T-helper 2 cell treated with Interferon-gamma antibody and Interleukin-4, amounts not matched to agents 5 μg/mL and 100 μg/mL, for 36 hours (primary cell): ENCODE data around the gene ZNF830.

Source experiments
- DNase-seq: peaks from one replicate; pipeline ENCODE4 v3.0.0; 2021; ENCODE audit warnings: low spot score
- H3K27ac Mint-ChIP-seq: one replicate; pipeline ENCODE4 v1.8.0; 2021; ENCODE audit warnings: mild to moderate bottlenecking, mixed read lengths
- H3K27me3 Mint-ChIP-seq: one replicate; pipeline ENCODE4 v1.8.0; 2021; ENCODE audit warnings: low read depth, mixed read lengths
- H3K36me3 Mint-ChIP-seq: one replicate; pipeline ENCODE4 v1.8.0; 2021; ENCODE audit warnings: low read depth, mixed read lengths
- H3K4me1 Mint-ChIP-seq: one replicate; pipeline ENCODE4 v1.8.0; 2021; ENCODE audit warnings: low read depth, mixed read lengths
- H3K4me3 Mint-ChIP-seq: one replicate; pipeline ENCODE4 v1.8.0; 2022; ENCODE audit warnings: mild to moderate bottlenecking, moderate library complexity, mixed read lengths
- H3K9me3 Mint-ChIP-seq: one replicate; pipeline ENCODE4 v1.8.0; 2021; ENCODE audit warnings: mixed read lengths

ZNF830 gene

GRCh38 chr17:34980353-34980680 lies 19.0 kb downstream of the ZNF830 start, which contains the start of gene LIG3:
Gene LIG3 (plus strand): TSS chr17:34980512. CDS start chr17:34983006, 2,494 bp downstream.
- H3K27me3 Mint-ChIP-seq: no peaks in the 10 kb centered on the region
- H3K27ac Mint-ChIP-seq: peak within 1 kb of the TSS; percentile 96
- H3K4me1 Mint-ChIP-seq: peaks cover 49% of the 10 kb centered on the region
- H3K4me3 Mint-ChIP-seq: peak within 1 kb of the TSS; percentile 97
- H3K9me3 Mint-ChIP-seq: no peaks in the 10 kb centered on the region
- DNase-seq: peak; percentile 96
- peaks cover 21% of the 10 kb centered on the region for H3K36me3 Mint-ChIP-seq

- Mint-ChIP-seq H3K36me3 (peaks cover 26% of the 10 kb centered on the region), H3K4me1 (peaks cover 46% of the 10 kb centered on the region), H3K27ac (peak overlapping the region; percentile 94), H3K27me3 (no peaks in the 10 kb centered on the region), H3K4me3 (peak overlapping the region; percentile 97), H3K9me3 (no peaks in the 10 kb centered on the region)
- DNase-seq: peak; percentile 73
These were observed 19.6 kb downstream of the ZNF830 start for GRCh38 chr17:34980681-34981537.

- Mint-ChIP-seq H3K9me3 (no peaks in the 10 kb centered on the region), H3K36me3 (peaks cover 31% of the 10 kb centered on the region), H3K4me3 (peak overlapping the region; percentile 97), H3K27me3 (no peaks in the 10 kb centered on the region), H3K27ac (peak overlapping the region; percentile 94), H3K4me1 (peaks cover 42% of the 10 kb centered on the region)
- no peak for DNase-seq
These were observed 20.4 kb downstream of the ZNF830 start for GRCh38 chr17:34981538-34982241.

GRCh38 chr17:34987232-34987631 lies 25.9 kb downstream of the ZNF830 start:
- H3K4me1 Mint-ChIP-seq: peaks cover 33% of the 10 kb centered on the region
- H3K27ac Mint-ChIP-seq: no peak overlapping the region
- no peak for DNase-seq

GRCh38 chr17:34988644-34989043 lies 27.3 kb downstream of the ZNF830 start:
- Mint-ChIP-seq H3K4me1 (peaks cover 22% of the 10 kb centered on the region), H3K36me3 (peaks cover 65% of the 10 kb centered on the region), H3K4me3 (no peak overlapping the region), H3K27me3 (no peaks in the 10 kb centered on the region), H3K9me3 (no peaks in the 10 kb centered on the region), H3K27ac (peak overlapping the region; percentile 10)
- no peak for DNase-seq

More at GRCh38 chr17:34987232-34987631, 25.9 kb downstream of the ZNF830 start:
- Mint-ChIP-seq H3K36me3 (peaks cover 64% of the 10 kb centered on the region), H3K4me3 (no peak overlapping the region), H3K9me3 (no peaks in the 10 kb centered on the region), H3K27me3 (no peaks in the 10 kb centered on the region)

- no peak overlapping the region for H3K27ac Mint-ChIP-seq
- no peak overlapping the region for H3K4me3 Mint-ChIP-seq
- peaks cover 17% of the 10 kb centered on the region for H3K4me1 Mint-ChIP-seq
These were observed 28.1 kb downstream of the ZNF830 start for GRCh38 chr17:34989473-34989872.

GRCh38 chr17:34990921-34991365 lies 29.6 kb downstream of the ZNF830 start:
- Mint-ChIP-seq H3K9me3 (no peaks in the 10 kb centered on the region), H3K4me1 (peaks cover 13% of the 10 kb centered on the region), H3K36me3 (peaks cover 62% of the 10 kb centered on the region), H3K27ac (no peak overlapping the region), H3K4me3 (no peak overlapping the region), H3K27me3 (no peaks in the 10 kb centered on the region)
- DNase-seq: no peak

More at GRCh38 chr17:34989473-34989872, 28.1 kb downstream of the ZNF830 start:
- Mint-ChIP-seq H3K36me3 (peaks cover 62% of the 10 kb centered on the region), H3K9me3 (no peaks in the 10 kb centered on the region), H3K27me3 (no peaks in the 10 kb centered on the region)
- no peak for DNase-seq

- Mint-ChIP-seq H3K4me1 (peaks cover 13% of the 10 kb centered on the region), H3K4me3 (no peak overlapping the region), H3K27ac (no peak overlapping the region), H3K27me3 (no peaks in the 10 kb centered on the region), H3K9me3 (no peaks in the 10 kb centered on the region), H3K36me3 (peaks cover 57% of the 10 kb centered on the region)
- DNase-seq: no peak
These were observed 30.3 kb downstream of the ZNF830 start for GRCh38 chr17:34991606-34992005.

- DNase-seq: no peak
- H3K36me3 Mint-ChIP-seq: peaks cover 57% of the 10 kb centered on the region
- no peak overlapping the region for H3K27ac Mint-ChIP-seq
- no peak overlapping the region for H3K4me3 Mint-ChIP-seq
- H3K4me1 Mint-ChIP-seq: peaks cover 10% of the 10 kb centered on the region
- no peaks in the 10 kb centered on the region for H3K27me3 Mint-ChIP-seq
- H3K9me3 Mint-ChIP-seq: no peaks in the 10 kb centered on the region
These were observed 31.7 kb downstream of the ZNF830 start for GRCh38 chr17:34993031-34993430.

GRCh38 chr17:34996422-34997285 lies 35.3 kb downstream of the ZNF830 start:
- H3K4me1 Mint-ChIP-seq: peaks cover 5% of the 10 kb centered on the region
- H3K27me3 Mint-ChIP-seq: no peaks in the 10 kb centered on the region
- H3K36me3 Mint-ChIP-seq: peaks cover 42% of the 10 kb centered on the region
- no peaks in the 10 kb centered on the region for H3K9me3 Mint-ChIP-seq
- no peak overlapping the region for H3K4me3 Mint-ChIP-seq
- no peak for DNase-seq
- H3K27ac Mint-ChIP-seq: no peak overlapping the region

- Mint-ChIP-seq H3K27ac (no peak overlapping the region), H3K9me3 (no peaks in the 10 kb centered on the region), H3K4me1 (peaks cover 5% of the 10 kb centered on the region), H3K4me3 (no peak overlapping the region), H3K36me3 (peaks cover 43% of the 10 kb centered on the region), H3K27me3 (no peaks in the 10 kb centered on the region)
- DNase-seq: no peak
These were observed 36.1 kb downstream of the ZNF830 start for GRCh38 chr17:34997355-34997862.

- Mint-ChIP-seq H3K27ac (peak overlapping the region; percentile 67), H3K4me3 (no peak overlapping the region), H3K36me3 (peaks cover 43% of the 10 kb centered on the region), H3K4me1 (peaks cover 5% of the 10 kb centered on the region), H3K27me3 (no peaks in the 10 kb centered on the region), H3K9me3 (no peaks in the 10 kb centered on the region)
- DNase-seq: peak; percentile 67
These were observed 36.9 kb downstream of the ZNF830 start for GRCh38 chr17:34998205-34998604.

- peak overlapping the region; percentile 21 for H3K27ac Mint-ChIP-seq
- H3K36me3 Mint-ChIP-seq: peaks cover 41% of the 10 kb centered on the region
These were observed 38.1 kb downstream of the ZNF830 start for GRCh38 chr17:34999456-34999855.

More at GRCh38 chr17:34999456-34999855, 38.1 kb downstream of the ZNF830 start:
- H3K9me3 Mint-ChIP-seq: no peaks in the 10 kb centered on the region
- DNase-seq: no peak
- no peaks in the 10 kb centered on the region for H3K27me3 Mint-ChIP-seq
- H3K4me3 Mint-ChIP-seq: no peak overlapping the region
- peaks cover 5% of the 10 kb centered on the region for H3K4me1 Mint-ChIP-seq
